Frontal cortex (tissue), 4 donors: ENCODE results near the gene FOSB. TPM values are rescaled to one million over a fixed set of nuclear protein-coding genes. Genes with fewer than 3 reads are reported as not detected.

ENCODE experiments used
- DNase-seq, 2 donors: peaks; one replicate each; pipeline ENCODE4 v3.0.0; 2012; ENCODE audit warnings: low spot score in 2 of 2
- FAIRE-seq: peaks from 2 replicates; lab custom pipeline; 2012; peaks lifted over from hg19 to GRCh38; lab: Jason Lieb, UNC
- total RNA-seq: library from RNA; depleted of rRNA; stranded (reverse); fragments of >200 nt; gene quantifications from one replicate; pipeline ENCODE4 v1.2.3, GENCODE V29; 2014
- donor health status: control.
- donor health status: control.
- donor health status: control.

FOSB gene
- total RNA-seq, 1 donor from 2014 or later: 2.0 TPM

- FAIRE-seq (no peak), DNase-seq (no peak)
These were observed 8.5 kb downstream of the FOSB start for GRCh38 chr19:45476304-45476703.

DNA sequence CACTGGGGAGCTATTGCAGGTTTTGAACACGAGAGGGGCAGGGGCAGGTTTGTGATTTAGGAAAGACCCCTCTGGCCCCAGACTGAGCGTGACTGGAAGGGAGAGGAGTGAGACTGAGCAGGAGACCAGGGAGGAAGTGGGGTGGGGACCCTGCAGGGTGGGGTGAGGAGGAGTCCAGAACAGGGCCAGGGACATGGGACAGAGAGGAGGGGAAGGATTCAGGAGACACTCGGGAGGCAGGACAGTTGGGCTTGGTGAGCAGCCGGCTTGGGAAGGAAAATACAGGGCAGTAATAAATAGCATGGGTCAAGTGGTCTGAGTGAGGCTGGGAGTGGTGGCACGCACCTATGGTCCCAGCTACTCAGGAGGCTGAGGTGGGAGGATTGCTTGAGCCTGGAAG, 9.4 kb downstream of the FOSB start:
- DNase-seq (no peak), FAIRE-seq (no peak)

- DNase-seq (no peak), FAIRE-seq (no peak)
These were observed 10.1 kb downstream of the FOSB start for GRCh38 chr19:45477713-45478453.

GRCh38 chr19:45478454-45479238, 10.8 kb downstream of the FOSB start:
- peak in 1 of 2 donors; percentile 82 for DNase-seq
- no peak for FAIRE-seq

DNA sequence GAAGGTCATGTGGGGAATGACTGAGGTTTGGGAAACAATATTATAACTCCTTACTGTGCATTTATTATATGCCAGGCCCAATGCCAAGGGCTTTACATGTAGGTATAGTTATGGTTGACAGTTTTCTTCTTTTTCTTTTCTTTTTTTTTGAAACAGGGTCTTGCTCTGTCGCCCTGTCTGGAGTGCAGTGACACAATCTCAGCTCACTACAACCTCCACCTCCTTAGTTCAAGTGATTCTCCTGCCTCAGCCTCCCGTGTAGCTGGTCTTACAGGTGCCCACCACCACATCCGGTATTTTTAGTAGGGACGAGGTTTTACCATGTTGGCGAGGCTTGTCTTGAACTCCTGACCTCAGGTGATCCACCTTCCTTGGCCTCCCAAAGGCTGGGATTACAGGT, 15.2 kb downstream of the FOSB start:
- DNase-seq (no peak), FAIRE-seq (no peak)

GRCh38 chr19:45484273-45484945, 16.6 kb downstream of the FOSB start:
- DNase-seq: no peak
- FAIRE-seq: no peak

DNA sequence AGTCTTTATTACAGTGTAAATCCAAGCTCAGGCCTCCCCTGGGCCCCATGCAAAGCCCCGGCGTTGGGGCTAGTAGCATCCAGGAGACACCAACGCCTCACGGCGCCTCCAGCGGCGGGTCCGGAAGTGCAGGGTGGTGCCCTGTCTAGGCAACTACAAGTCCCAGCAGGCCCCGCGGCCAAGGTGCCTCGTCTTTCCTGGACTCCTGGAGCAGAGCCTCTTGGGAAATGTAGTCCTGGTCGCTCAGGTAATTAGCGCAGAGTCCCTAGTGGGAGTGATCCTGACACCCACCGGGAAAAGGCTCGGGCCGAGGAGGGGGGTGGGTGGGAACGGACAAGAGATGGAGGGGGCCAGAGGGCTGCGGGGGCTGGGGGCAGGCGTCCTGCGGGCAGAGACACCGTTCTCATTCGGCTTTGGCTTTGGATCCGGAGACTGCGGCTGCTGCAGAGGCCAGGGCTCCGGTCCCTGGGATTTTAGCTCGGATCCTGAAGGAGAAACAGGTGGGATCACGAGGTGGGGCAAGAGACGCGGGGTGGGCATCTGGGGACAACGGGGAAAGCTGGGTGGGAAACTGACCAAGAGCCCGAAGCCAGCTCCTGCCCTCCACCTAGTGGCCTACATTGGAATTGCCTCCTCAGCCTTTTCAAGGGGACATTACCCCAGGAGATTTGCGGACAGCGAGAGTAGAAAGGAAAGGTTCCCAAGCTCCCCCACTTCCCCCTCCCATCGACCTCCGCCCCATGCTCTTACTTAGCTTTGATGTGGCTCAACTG, 17.7 kb downstream of the FOSB start:
- peak; percentile 86 to 96 for DNase-seq
- FAIRE-seq: no peak

DNA sequence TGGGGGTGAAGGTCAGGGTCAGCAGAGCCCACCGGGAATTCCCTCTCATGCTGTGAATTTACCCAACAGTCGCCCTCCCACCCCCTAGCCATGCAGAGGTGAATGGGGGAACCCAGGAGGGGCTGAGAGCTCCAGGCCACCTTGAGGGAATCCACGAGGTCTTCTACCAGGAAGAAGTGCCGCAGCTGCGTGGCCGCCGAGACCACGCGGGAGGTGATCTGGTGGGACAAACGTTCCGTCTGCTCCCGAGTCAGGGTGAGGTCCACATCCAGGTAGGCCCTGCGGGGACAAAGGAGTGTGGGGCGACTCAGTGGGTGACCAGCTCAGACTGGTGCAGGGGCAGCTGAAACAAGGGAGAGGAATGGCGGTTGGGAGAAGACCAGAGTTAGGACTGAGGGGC, 20.9 kb downstream of the FOSB start:
- no peak for FAIRE-seq

DNA sequence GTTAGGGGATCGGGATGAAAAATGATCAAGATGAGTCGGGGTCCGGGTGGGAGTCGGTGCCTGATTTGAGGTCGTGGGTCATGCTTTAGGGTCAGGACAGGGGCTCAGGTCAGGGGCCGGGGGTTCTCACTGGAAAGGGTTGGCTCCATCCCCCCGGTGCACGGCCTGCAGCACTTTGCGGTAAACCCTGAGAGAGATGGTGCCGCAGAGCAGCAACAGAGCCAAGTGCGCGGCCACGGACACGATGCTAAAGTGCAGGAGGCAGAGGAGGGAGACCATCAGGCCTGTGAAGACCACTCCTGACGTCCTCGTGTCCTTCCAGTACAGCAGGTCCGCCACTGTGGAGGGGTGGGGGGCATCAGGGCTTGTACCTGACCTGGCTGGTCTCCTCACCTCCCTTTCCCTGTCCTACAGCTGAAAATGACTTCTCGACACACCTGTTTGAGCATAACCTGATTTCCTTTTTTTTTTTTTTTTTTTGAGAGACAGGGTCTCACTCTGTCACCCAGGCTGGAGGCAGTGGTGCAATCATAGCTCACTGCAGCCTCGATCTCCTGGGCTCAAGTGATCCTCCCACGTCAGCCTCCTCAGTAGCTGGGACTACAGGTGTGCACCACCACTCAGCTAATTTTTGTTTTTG, 21.5 kb downstream of the FOSB start:
- DNase-seq (no peak), FAIRE-seq (no peak)

More for the DNA sequence above, 20.9 kb downstream of the FOSB start:
- no peak for DNase-seq

GRCh38 chr19:45492137-45492626, 24.4 kb downstream of the FOSB start:
- DNase-seq (no peak), FAIRE-seq (no peak)

GRCh38 chr19:45492627-45493470, 25.1 kb downstream of the FOSB start:
- FAIRE-seq (no peak), DNase-seq (peak in 1 of 2 donors; percentile 70)

DNA sequence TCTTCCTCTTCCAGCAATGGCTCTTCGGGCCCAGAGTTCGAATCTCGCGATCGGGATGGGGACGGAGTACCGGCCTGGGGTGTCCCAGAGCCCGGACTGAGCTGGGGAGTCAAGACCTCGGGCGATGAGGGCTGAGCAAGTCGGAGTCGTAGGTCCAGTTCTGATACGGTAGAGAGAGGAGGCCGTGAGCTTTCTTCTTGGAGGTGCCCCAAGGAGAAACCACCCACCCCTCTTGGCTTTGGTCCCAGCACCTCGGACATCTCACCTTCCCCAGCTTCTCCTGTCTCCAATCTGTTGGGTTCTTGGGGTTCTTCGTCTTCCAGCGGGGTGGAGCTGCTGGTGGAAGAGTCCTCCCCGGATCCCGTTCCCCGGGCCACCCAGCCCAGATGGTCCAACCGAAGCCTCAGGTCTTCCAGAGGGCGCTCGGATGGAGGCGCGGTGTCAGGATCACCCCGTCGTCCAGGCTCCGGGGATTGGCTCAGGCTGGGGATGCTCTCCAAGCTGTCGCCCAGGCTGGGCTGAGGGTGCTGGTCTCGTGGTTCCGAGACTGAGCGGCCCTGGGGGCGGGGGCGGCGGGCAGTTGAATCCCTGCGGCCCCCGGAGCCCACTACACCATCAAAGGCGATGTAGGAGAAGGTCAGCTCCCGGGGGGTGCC, 26.6 kb downstream of the FOSB start:
- DNase-seq: no peak
- FAIRE-seq: no peak

DNA sequence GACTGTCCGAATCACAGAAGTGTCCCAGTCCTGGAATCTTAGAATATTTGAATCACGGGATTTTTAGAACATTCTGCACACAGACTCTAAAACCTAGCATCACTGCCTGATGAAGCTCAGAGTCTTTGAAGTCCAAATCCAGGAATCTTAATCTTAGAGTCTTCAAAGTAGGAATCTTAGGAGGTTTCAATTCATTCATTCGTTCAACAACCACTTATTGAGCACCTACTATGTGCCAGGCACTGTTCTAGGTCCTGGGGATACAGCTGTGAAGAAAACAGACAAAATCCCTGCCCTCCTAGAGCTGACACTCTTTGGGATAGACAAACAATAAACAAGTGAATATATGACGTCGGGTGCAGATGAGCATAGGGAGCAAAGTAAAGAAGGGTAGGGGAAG, 27.4 kb downstream of the FOSB start:
- DNase-seq (no peak), FAIRE-seq (no peak)

GRCh38 chr19:45496349-45496953, 28.7 kb downstream of the FOSB start:
- FAIRE-seq: no peak
- DNase-seq: peak in 1 of 2 donors; percentile 55

DNA sequence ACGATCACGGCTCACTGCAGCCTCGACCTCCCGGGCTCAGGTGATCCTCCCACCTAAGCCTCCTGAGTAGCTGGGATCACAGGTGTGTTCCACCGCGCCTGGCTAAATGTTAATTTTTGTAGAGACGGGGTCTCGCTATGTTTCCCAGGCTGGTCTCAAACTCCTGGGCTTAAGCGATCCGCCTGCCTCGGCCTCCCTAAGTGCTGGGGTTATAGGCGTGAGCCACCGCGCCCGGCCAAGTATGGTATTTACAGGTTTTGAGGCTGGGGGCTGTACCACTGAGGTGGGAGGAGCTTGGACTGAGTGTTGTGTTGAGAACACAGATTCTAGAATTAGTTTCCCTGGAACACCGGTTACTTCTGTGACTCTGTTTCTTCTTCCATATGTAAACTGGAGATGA, 30.0 kb downstream of the FOSB start:
- no peak for DNase-seq
- no peak for FAIRE-seq

- FAIRE-seq: no peak
- peak; percentile 37 to 50 for DNase-seq
These were observed 30.8 kb downstream of the FOSB start, which contains the start of gene PPM1N for GRCh38 chr19:45498411-45499195. Gene PPM1N, plus strand, starts transcription at chr19:45498443. Its CDS starts 30 bp downstream, at chr19:45498473.
